ENCODE data around the gene ANO6.

DNA sequence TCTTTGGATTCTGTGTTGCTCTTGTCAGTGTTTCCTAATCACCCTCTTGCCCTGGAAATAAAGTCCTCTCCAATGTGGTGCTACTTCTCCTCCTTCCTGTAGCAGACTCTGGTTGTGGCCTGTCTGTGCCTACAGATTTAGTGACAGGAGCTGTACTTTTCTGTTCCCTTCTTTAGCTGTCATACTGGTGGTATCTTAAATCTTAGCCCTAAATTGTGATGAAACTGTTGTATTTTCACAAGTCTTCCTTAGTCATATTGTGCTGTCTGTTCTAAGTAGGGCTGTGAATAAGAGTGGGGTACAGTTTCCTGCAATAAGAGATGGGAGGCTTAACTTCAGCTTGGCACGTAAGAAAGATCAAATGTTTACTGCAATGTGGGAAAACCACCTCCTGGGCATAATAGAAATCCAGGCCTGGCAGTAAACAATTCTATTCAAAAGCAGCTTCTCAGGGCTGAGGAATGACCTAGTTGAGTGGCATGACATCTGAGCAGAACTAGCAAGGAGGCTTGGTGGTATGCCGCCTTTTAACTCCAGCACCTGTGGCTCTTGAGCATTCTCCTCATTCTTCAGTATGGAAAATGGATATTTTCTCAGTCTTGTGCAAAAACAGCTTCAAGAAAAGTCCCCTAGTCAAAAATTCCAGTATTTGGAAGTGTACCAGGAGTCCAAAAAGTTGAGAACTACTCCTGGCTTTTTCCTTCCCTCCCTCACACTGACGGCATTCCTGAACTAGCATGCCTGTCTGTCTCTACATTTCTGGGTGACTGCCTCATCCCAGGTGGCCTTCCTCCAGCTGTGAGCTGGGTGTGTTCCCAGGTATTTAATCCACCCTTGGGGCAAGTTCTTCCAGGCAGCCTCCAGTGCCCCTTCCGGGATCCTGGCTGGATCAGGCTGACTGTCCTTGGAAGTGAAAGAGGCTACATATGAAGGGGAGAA, 19.5 kb downstream of the ANO6 start:
- TF ChIP-seq POLR2A (IDR thresholded peaks at IDR 0.05) (no peak), POLR2AphosphoS5 (IDR thresholded peaks at IDR 0.05) (no peak)
- TF ChIP-seq, protein P1, sequence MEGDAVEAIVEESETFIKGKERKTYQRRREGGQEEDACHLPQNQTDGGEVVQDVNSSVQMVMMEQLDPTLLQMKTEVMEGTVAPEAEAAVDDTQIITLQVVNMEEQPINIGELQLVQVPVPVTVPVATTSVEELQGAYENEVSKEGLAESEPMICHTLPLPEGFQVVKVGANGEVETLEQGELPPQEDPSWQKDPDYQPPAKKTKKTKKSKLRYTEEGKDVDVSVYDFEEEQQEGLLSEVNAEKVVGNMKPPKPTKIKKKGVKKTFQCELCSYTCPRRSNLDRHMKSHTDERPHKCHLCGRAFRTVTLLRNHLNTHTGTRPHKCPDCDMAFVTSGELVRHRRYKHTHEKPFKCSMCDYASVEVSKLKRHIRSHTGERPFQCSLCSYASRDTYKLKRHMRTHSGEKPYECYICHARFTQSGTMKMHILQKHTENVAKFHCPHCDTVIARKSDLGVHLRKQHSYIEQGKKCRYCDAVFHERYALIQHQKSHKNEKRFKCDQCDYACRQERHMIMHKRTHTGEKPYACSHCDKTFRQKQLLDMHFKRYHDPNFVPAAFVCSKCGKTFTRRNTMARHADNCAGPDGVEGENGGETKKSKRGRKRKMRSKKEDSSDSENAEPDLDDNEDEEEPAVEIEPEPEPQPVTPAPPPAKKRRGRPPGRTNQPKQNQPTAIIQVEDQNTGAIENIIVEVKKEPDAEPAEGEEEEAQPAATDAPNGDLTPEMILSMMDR (IDR thresholded peaks at IDR 0.05 in 8 of 11, conservative IDR thresholded peaks at IDR 0.05 in 3 of 11) = no peak
